GM12891 (cell line): Measurements from ENCODE around the gene RER1. TPM values are rescaled to one million over a fixed set of nuclear protein-coding genes. Genes with fewer than 3 reads are reported as not detected.

Source experiments
- DNase-seq: peaks from one replicate; pipeline ENCODE4 v3.0.0; 2011; ENCODE audit warnings: low spot score; ENCODE audit not compliant: insufficient read length
- FAIRE-seq: peaks from 2 replicates; lab custom pipeline; 2011; peaks lifted over from hg19 to GRCh38; lab: Jason Lieb, UNC
- PAX5 ChIP-seq: IDR thresholded peaks from 2 replicates; pipeline ENCODE4 v1.6.1; 2011; ENCODE audit warnings: low read length, moderate library complexity, mild to moderate bottlenecking; ENCODE audit not compliant: insufficient read depth, severe bottlenecking
- POLR2A ChIP-seq: IDR thresholded peaks from 2 replicates; pipeline ENCODE4 v1.6.1; 2011; ENCODE audit warnings: low read depth, low read length, control low read depth
- POLR2AphosphoS5 ChIP-seq: IDR thresholded peaks from 2 replicates; pipeline ENCODE4 v1.6.1; 2011; ENCODE audit warnings: low read depth, low read length, control low read depth
- POU2F2 ChIP-seq: IDR thresholded peaks from 2 replicates; pipeline ENCODE4 v1.6.1; 2011; ENCODE audit warnings: low read depth, mild to moderate bottlenecking, control low read depth, low read length, moderate library complexity
- SPI1 ChIP-seq: IDR thresholded peaks from 2 replicates; pipeline ENCODE4 v1.6.1; 2011; ENCODE audit warnings: low read depth, low read length, control low read depth
- TAF1 ChIP-seq: IDR thresholded peaks from 2 replicates; pipeline ENCODE4 v1.6.1; 2011; ENCODE audit warnings: low read depth, low read length, control low read depth
- polyA plus RNA-seq: library from polyadenylated mRNA; unstranded; fragments of >200 nt; gene quantifications from one replicate; pipeline ENCODE4 v1.2.1, GENCODE V29; 2012; ENCODE audit warnings: low read depth, missing spikeins, inconsistent platforms; ENCODE audit not compliant: missing spikeins

The RER1 gene, protein sequence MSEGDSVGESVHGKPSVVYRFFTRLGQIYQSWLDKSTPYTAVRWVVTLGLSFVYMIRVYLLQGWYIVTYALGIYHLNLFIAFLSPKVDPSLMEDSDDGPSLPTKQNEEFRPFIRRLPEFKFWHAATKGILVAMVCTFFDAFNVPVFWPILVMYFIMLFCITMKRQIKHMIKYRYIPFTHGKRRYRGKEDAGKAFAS
- polyA plus RNA-seq, result 68.7 TPM

DNA sequence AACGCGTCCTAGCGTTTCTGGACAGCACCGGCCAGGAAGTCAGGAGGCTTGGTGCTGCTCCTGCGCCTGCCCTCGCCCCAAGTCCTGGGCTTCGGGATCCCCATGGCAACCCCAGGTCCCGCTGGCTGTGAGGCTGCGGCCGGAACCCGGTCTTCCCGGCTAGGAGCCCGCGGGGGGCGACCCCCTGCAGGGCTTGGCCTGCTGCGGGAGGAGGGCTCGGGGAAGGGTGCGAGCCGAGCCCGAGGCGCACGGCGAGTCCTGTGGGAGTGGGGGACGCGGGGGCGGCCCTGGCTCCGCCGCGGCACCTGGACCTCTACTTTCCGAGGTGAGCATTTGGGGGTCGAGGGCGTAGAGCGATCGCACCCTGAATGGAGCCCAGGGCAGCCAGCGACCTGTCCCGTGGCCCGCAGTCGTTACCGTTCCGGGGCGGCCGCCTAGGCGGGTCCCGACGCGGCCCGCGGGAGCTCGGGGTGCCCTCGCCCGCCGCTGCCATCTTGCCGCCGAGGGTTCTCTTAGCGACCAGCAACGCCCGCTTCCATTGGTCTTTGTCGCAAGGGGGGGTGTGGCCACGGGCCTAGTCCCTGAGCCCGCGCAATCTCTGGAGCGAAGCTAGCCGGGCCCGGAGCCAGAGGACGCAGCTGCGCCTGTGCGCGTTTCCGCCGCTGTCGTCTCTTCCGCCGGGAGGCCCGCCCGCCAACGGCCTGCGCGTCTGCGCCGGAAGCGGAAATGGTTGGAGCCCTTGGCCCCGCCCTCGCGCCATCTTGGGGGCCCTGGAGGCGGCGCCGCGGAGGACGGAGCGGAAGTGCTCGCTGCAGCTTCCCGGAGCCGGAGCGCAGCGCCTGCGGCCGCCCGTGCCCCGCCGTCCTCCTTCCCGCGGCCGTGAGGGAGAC is at the start of gene RER1, which contains the start of gene MORN1:
Gene RER1 (plus strand): TSS at position 801 of the 890 bp plus-strand sequence. CDS start 3,950 bp downstream, outside the sequence.
Gene MORN1 (minus strand): TSS at position 514 of the 890 bp plus-strand sequence. CDS start 21 bp downstream, at position 493.
- FAIRE-seq (peak; percentile 100), DNase-seq (peak; percentile 100)
- TF ChIP-seq POU2F2 (0 out of 2 replicates have a peak, but pooled peaks have one; percentile 23), SPI1 (peak; percentile 80), POLR2AphosphoS5 (peak; percentile 69; the same call in 1 of the 2 replicates), POLR2A (peak; percentile 84), PAX5 (no peak), TAF1 (peak; percentile 58; the same call in 1 of the 2 replicates)

DNA sequence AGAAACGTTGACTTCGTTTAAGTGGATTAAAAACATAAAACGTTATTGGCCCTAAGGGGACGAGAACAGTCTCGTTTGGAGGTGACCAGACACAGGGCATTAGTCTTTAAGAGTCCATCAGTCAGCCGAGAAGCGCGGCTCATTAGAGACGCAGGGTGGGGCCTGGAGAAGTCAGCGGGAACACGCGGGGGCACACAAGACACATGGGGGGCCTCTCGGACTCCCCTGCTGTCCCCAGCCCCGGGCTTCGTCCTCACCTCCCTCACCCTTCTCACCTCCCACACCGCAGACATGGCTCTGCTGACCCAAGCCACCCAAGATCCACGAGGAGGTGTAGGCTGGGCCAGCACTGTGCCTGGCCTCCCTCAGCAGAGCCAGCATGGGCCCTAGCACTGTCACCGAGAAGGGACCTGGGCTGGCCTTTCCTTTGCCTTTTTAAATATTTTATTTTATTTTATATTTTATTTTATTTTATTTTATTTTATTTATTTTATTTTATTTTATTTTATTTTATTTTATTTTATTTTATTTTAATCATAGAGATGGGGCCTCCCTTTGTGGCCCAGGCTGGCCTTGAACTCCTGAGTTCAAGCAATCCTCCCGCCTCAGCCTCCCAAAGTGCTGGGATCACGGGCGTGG is 49.1 kb upstream of the RER1 start:
- DNase-seq, result no peak
- no peak for TF ChIP-seq POU2F2
- TF ChIP-seq SPI1, result no peak
- no peak for TF ChIP-seq POLR2AphosphoS5
- no peak for TF ChIP-seq POLR2A
- TF ChIP-seq TAF1, result no peak
- TF ChIP-seq PAX5, result no peak
- no peak for FAIRE-seq

DNA sequence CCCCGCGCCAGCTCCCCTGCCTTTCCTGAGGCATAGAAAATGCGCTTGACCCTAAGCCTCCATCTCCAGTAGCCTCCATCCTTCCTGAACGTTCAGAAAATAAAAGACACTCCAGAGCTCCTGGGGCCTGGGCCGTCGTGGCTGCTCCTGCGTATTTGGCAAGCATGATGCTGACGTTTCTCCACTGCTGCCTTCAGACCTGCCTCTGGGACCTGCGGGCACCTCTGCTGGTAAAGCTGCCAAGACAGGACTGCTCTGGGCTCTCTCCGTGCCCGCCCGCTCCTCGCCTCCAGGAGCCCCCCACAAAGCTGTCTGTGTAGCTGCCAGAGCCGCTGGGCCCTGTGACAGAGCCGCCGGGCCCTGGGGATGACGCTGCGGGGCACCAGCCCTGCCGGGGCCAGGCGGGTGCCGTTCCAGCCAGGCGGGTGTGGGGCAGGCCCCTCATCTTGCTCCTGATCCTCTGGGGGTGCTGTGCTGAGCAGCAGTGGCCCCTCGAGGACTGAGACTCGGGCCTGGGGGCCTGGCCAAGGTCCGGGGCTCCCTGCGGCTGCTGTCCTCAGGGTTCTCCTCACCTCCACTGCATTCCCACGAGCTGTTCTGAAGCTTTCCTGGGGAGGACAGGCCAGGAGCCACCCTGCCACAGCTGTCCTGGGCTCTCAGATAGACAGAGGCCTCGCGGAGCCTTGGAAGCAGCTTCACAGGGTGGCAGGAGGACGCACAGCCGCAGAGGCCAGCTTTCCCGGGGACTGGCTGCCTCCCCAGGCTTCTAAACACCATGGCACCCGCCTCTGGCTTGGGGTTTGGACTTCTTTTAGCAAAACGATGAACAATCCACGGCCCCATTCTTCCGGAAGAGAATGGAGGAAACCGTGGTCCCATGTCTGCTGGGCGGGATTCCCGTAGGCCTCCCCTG is 48.4 kb upstream of the RER1 start:
- DNase-seq (no peak), FAIRE-seq (no peak)
- TF ChIP-seq TAF1 (no peak), SPI1 (no peak), POLR2A (no peak), POLR2AphosphoS5 (no peak), POU2F2 (no peak), PAX5 (no peak)

DNA sequence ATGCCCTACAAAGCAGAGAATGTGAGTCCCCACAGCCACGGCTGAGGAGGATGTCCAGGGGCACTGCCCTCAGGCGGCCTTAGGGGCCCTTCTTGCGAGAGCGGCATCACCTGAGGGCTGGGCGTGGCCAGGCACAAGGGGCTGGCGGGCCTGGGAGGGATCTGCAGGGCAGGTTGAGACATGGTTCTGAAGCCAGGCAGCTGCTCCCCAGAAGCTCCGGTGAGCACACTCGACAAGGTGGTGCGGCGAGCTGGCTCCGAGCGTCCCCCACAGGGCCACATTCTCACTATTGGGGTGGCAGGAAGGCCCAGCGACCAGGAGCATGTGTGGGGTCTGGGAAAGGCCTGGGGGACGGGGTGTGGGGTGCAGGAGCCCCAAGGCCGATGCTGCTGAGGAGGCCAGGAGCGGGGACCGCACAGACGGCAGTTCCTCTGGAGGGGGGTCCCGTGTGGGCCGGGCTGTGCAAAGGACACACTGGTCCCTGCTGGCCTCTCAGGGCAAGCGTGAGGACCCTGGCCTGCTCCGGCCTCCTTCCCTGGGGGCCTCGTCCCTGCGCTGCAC is 47.4 kb upstream of the RER1 start:
- no peak for DNase-seq
- no peak for FAIRE-seq
- TF ChIP-seq SPI1 (no peak), TAF1 (no peak), PAX5 (no peak), POLR2AphosphoS5 (no peak), POLR2A (no peak), POU2F2 (no peak)

DNA sequence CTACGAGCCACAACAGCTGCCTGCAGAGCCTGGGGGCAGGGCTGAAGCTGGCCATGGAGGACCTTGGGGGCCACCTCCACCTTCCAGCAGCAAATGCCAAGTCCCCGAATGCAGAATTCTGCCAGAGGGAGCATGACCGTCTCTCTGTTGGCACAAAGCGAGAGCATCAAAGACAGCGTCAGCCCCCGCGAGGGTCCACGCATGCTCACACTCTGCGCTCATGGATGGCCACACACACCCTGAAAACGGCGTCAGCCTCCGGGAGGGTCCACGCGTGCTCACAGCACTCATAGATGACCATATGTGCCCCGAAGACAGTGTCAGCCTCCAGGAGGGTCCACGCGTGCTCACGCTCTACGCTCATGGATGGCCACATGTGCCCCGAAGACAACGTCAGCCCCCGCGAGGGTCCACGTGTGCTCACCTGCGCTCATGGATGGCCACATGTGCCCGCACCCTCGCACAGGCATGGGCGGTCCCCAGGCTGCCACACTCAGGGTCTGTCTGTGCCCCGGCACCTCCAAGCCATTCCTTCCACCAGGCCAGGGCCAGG is 46.8 kb upstream of the RER1 start:
- FAIRE-seq, result no peak
- TF ChIP-seq POLR2A (no peak), POLR2AphosphoS5 (no peak), TAF1 (no peak), SPI1 (no peak), POU2F2 (no peak), PAX5 (no peak)

DNA sequence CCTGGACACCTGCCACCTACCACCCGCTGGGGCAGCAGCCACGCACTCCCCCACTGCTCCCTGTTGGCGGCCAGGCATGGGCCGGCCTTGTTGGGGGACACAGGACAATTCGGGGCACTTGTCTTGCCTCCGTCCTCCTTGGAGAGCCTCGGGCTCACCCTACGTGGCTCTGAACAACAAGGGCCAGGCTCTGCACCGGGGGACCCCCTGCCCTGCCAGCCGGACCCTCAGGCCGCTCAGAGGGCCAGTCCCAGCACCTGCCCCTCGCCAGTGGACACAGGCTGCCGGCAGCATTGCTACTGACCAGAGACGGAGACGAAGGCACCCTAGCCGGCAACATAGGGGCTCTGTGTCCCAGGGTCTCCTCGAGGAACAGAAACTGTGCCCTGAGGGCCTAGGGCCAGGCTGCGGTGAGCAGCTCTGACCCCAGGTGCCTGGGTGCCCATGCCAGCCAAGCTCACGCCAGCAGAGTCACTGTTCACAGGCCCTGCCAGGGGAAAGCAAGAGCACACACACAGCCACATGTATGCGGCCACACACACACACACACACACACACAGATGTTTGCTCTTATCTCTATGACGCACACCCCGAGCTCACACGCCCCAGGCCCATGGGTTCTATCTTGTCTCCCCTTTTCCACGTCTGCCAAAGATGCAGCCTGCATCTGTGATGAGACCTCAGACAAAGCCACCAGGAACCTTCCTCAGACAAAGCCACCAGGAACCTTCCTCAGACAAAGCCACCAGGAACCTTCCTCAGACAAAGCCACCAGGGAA is 46.2 kb upstream of the RER1 start:
- DNase-seq, result no peak
- FAIRE-seq, result no peak
- TF ChIP-seq POU2F2, result no peak
- no peak for TF ChIP-seq PAX5
- no peak for TF ChIP-seq POLR2AphosphoS5
- no peak for TF ChIP-seq SPI1
- TF ChIP-seq POLR2A, result no peak
- no peak for TF ChIP-seq TAF1

More for the DNA sequence above, 46.8 kb upstream of the RER1 start:
- no peak for DNase-seq
